Tracheal epithelial cell (primary cell): ENCODE results near the gene C1QA. TPM values are rescaled to one million over a fixed set of nuclear protein-coding genes. Genes with fewer than 3 reads are reported as not detected.

ENCODE experiments used
- total RNA-seq: library from RNA; depleted of rRNA; stranded (reverse); fragments of >200 nt; gene quantifications from 2 replicates; pipeline ENCODE4 v1.2.1, GENCODE V29; 2014

The C1QA gene
- not detected in 2 replicates for total RNA-seq

GRCh38 chr1:22636353-22636752 lies at the start of gene C1QA:
Gene C1QA, plus strand, starts transcription at chr1:22636628. Its CDS starts 989 bp downstream, at chr1:22637617.

GRCh38 chr1:22643381-22643780 lies 7.0 kb downstream of the C1QA start, which contains the start of gene C1QC:
Gene C1QC, plus strand, starts transcription at chr1:22643633. Its CDS starts 391 bp downstream, at chr1:22644024.

GRCh38 chr1:22652881-22653316 lies 16.5 kb downstream of the C1QA start, which contains the start of gene C1QB:
Gene C1QB, plus strand, starts transcription at chr1:22653236. Its CDS starts 6,227 bp downstream, at chr1:22659463.

Other genes with a start within 250 kb of the C1QA start
- 8.5 and 8.9 TPM in 2 replicates for gene ZBTB40, start 184.8 kb upstream of the C1QA start, total RNA-seq
- not detected in 2 replicates for gene EPHA8, start 73.1 kb upstream of the C1QA start, total RNA-seq
- not detected in 2 replicates for gene C1QC, start 7.0 kb downstream of the C1QA start, total RNA-seq
- not detected in 2 replicates for gene C1QB, start 16.6 kb downstream of the C1QA start, total RNA-seq
- 15.1 and 63.4 TPM in 2 replicates for gene EPHB2, start 74.2 kb downstream of the C1QA start, total RNA-seq